NCI-H128 (cell line): Measurements from ENCODE around the gene ASTE1.
"Not testable (repeated sequence)": the region's sequence is repeated elsewhere in the genome, so short reads cannot be mapped to it uniquely, and the experiment has no call there.

Experiments used
- DNase-seq: peaks from one replicate; lab custom pipeline; 2025; ENCODE audit not compliant: unreplicated experiment; lab: John Stamatoyannopoulos, UW

The ASTE1 gene

GRCh38 chr3:131026321-131027151 lies at the start of gene ASTE1, which contains the start of gene NEK11:
ASTE1 (minus strand) TSS chr3:131026825; CDS start chr3:131025306, 1,519 bp downstream.
NEK11 (plus strand) TSS chr3:131026877; CDS start chr3:131029709, 2,832 bp downstream.
- peak; percentile 80 for DNase-seq

- DNase-seq, result no peak
Observed at GRCh38 chr3:131075632-131076328, 49.2 kb upstream of the ASTE1 start.

GRCh38 chr3:131072845-131073244 lies 46.2 kb upstream of the ASTE1 start:
- no peak for DNase-seq

GRCh38 chr3:131072099-131072559 lies 45.5 kb upstream of the ASTE1 start:
- DNase-seq, result no peak

GRCh38 chr3:131067983-131068382 lies 41.4 kb upstream of the ASTE1 start:
- DNase-seq, result no peak

- no peak for DNase-seq
Observed at GRCh38 chr3:131053043-131053859, 26.6 kb upstream of the ASTE1 start.

- DNase-seq, result no peak
Observed at GRCh38 chr3:131050001-131050400, 23.4 kb upstream of the ASTE1 start.

- DNase-seq, result no peak
Observed at GRCh38 chr3:131048030-131048429, 21.4 kb upstream of the ASTE1 start.

- DNase-seq, result no peak
Observed at GRCh38 chr3:131047582-131047981, 21.0 kb upstream of the ASTE1 start.

- not testable (repeated sequence) for DNase-seq
Observed at GRCh38 chr3:131042271-131042985, 15.8 kb upstream of the ASTE1 start.

GRCh38 chr3:131038326-131038725 lies 11.7 kb upstream of the ASTE1 start:
- no peak for DNase-seq

GRCh38 chr3:131036986-131037385 lies 10.4 kb upstream of the ASTE1 start:
- no peak for DNase-seq

- DNase-seq, result no peak
Observed at GRCh38 chr3:131036200-131036816, 9.7 kb upstream of the ASTE1 start.

GRCh38 chr3:131033480-131034080 lies 7.0 kb upstream of the ASTE1 start:
- DNase-seq, result peak; percentile 56

- DNase-seq, result no peak
Observed at GRCh38 chr3:131031660-131032059, 5.0 kb upstream of the ASTE1 start.

GRCh38 chr3:131028844-131029243 lies 2.2 kb upstream of the ASTE1 start:
- no peak for DNase-seq

GRCh38 chr3:131025539-131025938 lies 1.1 kb downstream of the ASTE1 start:
- DNase-seq, result no peak

- DNase-seq, result no peak
Observed at GRCh38 chr3:131020122-131020693, 6.4 kb downstream of the ASTE1 start.

- DNase-seq, result no peak
Observed at GRCh38 chr3:131018970-131019369, 7.7 kb downstream of the ASTE1 start.
